ENCODE measurements around the gene CERS3. TPM values are rescaled to one million over a fixed set of nuclear protein-coding genes. Genes with fewer than 3 reads are reported as not detected.

Gene CERS3
- total and polyA plus RNA-seq, 4 donors = not detected

- Histone ChIP-seq H3K9me3 (ENCODE audit: control insufficient read depth in 4 of 4, low read length in 3 of 4) (no peaks in the 10 kb centered on the region), H3K4me3 (ENCODE audit: low read depth in 1 of 3, low read length in 3 of 3) (no peak overlapping the region), H3K4me1 (ENCODE audit: control insufficient read depth in 4 of 4, insufficient read depth in 4 of 4, low read length in 3 of 4) (peaks cover 10 to 20% (median 14%) of the 10 kb centered on the region in 4 donors), H3K36me3 (ENCODE audit: control insufficient read depth in 4 of 4, insufficient read depth in 3 of 4, low read depth in 1 of 4, low read length in 3 of 4) (no peaks in the 10 kb centered on the region), H3K27me3 (ENCODE audit: control insufficient read depth in 4 of 4, insufficient read depth in 4 of 4, low read length in 3 of 4) (no peaks in the 10 kb centered on the region), H3K27ac (ENCODE audit: low read depth in 1 of 2, low read length in 2 of 2) (no peak overlapping the region), H3K9ac (ENCODE audit: low read depth in 1 of 2, low read length in 2 of 2) (no peak overlapping the region)
- 86% methylated on average over 4 of the region's 4 CpGs for WGBS
- TF ChIP-seq RAD21 (IDR thresholded peaks at IDR 0.05) (no peak), MAX (IDR thresholded peaks at IDR 0.05) (no peak), GABPA (IDR thresholded peaks at IDR 0.05 in 1 of 2, conservative IDR thresholded peaks at IDR 0.05 in 1 of 2) (no peak), FOXA1 (IDR thresholded peaks at IDR 0.05) (no peak), FOXA2 (IDR thresholded peaks at IDR 0.05) (no peak), SP1 (IDR thresholded peaks at IDR 0.05) (no peak), HNF4A (conservative IDR thresholded peaks at IDR 0.05) (no peak), JUND (IDR thresholded peaks at IDR 0.05) (no peak), ZBTB33 (IDR thresholded peaks at IDR 0.05) (no peak), REST (IDR thresholded peaks at IDR 0.05) (no peak), CTCF (IDR thresholded peaks at IDR 0.05; ENCODE audit: low read depth, low read length, missing input control) (no peak), RXRA (IDR thresholded peaks at IDR 0.05) (no peak), TAF1 (conservative IDR thresholded peaks at IDR 0.05) (no peak), NR2F2 (IDR thresholded peaks at IDR 0.05) (no peak), HNF4G (IDR thresholded peaks at IDR 0.05) (no peak), ATF3 (IDR thresholded peaks at IDR 0.05) (no peak), YY1 (IDR thresholded peaks at IDR 0.05) (no peak), EGR1 (IDR thresholded peaks at IDR 0.05; ENCODE audit: low read depth in 2 of 2) (no peak)
- DNase-seq (ENCODE audit: low spot score) = no peak
Observed at GRCh38 chr15:100515758-100516157, 13.0 kb downstream of the CERS3 start.

Measured in liver (tissue), 9 donors.